GM12873 (cell line): ENCODE data around the gene RHOB.

Experiments used
- TF ChIP-seq, protein P1 (sequence below): IDR thresholded peaks from 2 replicates; pipeline ENCODE4 v1.5.1; 2012; ENCODE audit warnings: low read depth, mild to moderate bottlenecking, moderate library complexity, low read length, control low read depth; ENCODE audit not compliant: insufficient read depth; ENCODE audit errors: missing control alignments

The RHOB gene

DNA sequence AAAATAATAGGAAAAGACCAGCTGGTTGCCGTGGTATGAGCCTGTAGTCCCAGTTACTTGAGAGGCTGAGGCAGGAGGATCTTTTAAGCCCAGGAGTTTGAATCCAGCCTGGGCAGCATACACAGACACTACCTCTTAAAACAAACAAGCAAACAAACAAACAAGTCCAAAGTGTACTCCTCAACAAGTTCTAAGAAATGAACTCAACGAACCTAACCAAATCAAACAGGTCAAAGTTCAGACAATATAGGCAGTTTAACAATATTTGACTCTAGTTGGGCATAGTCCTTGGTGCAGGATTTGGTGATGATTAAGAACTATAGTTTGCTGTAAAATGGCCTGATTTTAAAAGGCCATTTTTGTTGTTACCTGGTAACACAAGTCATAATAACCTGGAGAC is 41.9 kb upstream of the RHOB start:
- TF ChIP-seq, protein P1, sequence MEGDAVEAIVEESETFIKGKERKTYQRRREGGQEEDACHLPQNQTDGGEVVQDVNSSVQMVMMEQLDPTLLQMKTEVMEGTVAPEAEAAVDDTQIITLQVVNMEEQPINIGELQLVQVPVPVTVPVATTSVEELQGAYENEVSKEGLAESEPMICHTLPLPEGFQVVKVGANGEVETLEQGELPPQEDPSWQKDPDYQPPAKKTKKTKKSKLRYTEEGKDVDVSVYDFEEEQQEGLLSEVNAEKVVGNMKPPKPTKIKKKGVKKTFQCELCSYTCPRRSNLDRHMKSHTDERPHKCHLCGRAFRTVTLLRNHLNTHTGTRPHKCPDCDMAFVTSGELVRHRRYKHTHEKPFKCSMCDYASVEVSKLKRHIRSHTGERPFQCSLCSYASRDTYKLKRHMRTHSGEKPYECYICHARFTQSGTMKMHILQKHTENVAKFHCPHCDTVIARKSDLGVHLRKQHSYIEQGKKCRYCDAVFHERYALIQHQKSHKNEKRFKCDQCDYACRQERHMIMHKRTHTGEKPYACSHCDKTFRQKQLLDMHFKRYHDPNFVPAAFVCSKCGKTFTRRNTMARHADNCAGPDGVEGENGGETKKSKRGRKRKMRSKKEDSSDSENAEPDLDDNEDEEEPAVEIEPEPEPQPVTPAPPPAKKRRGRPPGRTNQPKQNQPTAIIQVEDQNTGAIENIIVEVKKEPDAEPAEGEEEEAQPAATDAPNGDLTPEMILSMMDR: no peak

DNA sequence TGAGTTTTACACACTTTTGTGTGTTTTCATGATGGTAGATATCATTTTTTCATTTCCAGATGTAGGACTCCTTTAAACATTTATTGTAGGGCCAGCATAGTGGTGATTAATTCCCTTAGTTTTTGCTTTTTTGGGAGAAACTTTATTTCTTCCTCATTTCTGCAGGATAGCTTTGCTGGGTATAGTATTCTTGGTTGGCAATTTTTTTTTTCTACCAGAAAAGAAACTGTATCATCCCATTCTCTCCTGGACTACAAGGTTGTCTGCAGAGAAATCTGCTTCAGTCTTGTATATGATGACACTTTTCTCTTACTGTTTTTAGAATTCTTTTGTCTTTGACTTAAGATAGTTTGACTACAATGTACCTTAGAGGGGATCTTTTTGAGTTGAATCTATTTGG is 37.8 kb upstream of the RHOB start:
- TF ChIP-seq, protein P1: no peak

DNA sequence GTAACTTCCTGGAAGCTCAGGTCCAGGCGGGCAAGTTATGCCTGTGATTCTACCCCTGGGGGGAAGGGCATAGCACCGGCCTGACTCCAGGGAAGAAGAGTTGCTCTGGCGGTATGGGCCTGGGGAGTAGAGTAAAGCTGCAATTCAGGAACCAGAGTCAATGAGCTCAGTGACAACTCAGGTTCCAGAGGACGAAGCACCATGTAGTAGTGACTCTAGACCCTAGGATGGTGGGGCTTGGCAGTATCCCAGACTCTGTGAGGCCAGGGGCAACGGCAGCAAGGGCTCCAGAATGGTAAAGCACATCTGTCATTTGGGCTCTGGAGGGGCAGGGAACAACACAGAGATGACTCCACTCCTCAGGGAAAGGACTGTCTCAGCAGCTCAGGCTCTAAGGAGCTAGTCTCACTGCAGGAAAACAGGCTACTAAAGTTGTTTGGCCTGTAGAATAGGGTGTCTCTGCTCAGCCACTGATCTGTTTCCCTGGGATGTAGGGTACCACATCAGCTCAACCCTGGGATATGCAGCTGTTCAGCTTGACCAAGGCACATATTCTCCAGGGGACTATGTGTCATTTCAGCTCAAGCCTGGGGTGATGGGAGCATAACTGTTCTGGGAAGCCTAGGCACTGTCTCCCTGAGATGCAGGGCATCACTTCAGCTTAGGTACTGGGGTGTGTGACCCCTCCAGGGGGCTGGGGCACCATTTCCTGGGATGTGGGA is 36.2 kb upstream of the RHOB start:
- TF ChIP-seq, protein P1: no peak

DNA sequence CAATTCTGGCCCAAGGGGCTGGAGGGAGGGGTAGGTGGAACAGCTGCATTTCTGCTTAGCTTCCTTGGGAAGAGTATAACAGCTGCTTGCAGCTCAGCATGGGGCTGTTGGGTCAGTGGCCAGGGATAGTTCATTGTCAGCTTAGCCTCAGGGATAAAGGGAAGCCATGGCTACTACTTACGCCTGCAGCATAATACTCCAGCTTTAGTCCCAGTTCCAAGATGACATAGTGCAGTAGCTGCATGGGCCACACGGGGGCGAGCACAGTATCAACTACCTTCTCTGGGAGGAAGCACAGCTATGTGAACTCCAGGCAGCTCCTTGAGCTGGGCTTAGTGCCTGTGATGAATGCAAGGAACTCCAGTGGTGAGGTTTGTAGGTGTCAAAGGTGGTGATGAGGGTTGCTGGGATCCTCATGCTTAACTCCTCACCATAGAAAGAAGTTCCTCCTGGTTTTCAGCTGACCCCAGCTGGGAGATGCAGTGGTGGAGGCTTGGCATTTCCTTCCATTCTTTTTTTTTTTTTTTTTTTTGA is 35.4 kb upstream of the RHOB start:
- TF ChIP-seq, protein P1: peak; percentile 97

DNA sequence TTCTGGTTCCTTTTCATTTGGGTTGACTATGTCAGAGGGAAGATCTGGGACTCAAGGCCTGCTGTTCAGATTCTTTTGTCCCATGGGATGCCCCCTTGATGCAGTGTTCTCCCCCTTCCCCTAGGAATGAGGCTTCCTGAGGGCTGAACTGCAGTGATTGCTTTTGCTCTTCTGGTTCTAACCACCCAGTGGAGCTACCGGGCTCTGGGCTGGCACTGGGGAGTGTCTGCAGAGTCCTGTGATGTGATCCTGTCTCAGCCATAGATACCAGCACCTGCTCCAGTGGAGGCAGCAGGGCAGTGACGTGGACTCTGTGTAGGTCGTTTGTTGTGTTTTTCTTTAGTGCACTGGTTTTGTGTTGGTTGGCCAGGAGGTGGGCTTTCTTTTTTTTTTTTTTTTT is 32.1 kb upstream of the RHOB start:
- TF ChIP-seq, protein P1: no peak

DNA sequence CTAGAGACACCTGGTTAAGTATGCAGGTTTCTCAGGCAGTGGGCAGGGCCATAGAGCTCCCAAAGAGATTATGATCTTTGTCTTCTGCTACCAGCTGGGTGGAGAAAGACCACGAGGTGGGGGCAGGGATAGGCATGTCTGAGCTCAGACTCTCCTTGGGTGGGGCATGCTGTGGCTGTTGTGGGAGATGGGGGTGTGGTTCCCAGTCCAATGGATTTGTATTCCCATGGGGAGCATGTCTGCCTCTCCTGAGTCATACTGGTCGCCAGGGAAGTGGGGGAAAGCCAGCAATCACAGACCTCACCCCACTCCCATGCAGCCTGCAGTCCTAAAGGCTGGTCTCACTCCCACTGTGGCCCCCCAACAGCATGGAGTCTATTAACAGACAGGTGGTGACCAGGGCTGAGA is 31.4 kb upstream of the RHOB start:
- TF ChIP-seq, protein P1: no peak

DNA sequence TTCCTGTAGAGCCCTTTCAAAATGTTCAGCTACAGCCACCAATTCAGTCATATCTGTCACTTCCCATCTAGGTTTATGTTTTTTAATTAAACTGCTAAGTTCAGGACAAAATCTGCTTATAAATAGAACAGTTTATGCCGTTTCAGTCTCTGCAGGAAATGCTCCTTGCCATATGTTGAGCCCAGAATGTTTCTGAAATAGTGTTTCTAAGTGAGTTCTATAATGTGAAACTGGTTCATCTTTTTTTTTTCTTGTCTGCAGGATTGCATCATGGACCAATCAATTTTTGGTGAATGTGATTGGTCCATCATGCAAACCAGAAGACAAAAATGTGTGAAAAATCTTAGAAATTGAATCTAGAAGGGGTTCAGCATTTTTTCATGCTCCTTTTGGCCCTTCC is 30.2 kb upstream of the RHOB start:
- TF ChIP-seq, protein P1: no peak
